GM12878 (cell line): Measurements from ENCODE around the gene TXNRD1. TPM values are rescaled to one million over a fixed set of nuclear protein-coding genes. Genes with fewer than 3 reads are reported as not detected.

Experiments
- EZH2 ChIP-seq: IDR thresholded peaks from 2 replicates; pipeline ENCODE4 v1.6.1; 2012; ENCODE audit warnings: low read depth, mild to moderate bottlenecking, control low read depth, inconsistent platforms, low read length, borderline replicate concordance; ENCODE audit not compliant: control insufficient read depth
- NBN ChIP-seq: fragments of 450-650 bp; IDR thresholded peaks from 2 replicates; pipeline ENCODE4 v1.6.1; 2016
- SUZ12 ChIP-seq: fragments of 200-600 bp; sonication (generic); IDR thresholded peaks from one replicate; pipeline ENCODE4 v1.6.1; 2018; ENCODE audit warnings: antibody characterized with exemption, mild to moderate bottlenecking; ENCODE audit not compliant: unreplicated experiment
- polyA plus RNA-seq, 11 experiments: library from polyadenylated mRNA; depleted of rRNA in 4 of 11; unstranded in 6 of 11; stranded (reverse) in 5 of 11; fragments of >200 nt; fragmentation: Nextera tagmentation in 4 of 11; fragmentation: Illumina TruSeq in 1 of 11; extraction: Ambion mirVana in 4 of 11; extraction: Trizol in 1 of 11; gene quantifications; 1 replicate in 1 of 11; 2 replicates in 10 of 11; pipeline versions ENCODE4 v1.2.1 to v1.2.3, GENCODE V29; 2011 to 2016; ENCODE audit warnings: inconsistent platforms in 2 of 11, missing spikeins in 2 of 11, low read depth in 1 of 11
- total RNA-seq, 4 experiments: library from RNA; depleted of rRNA in 3 of 4; stranded (reverse); fragments of >200 nt in 3 of 4; fragmentation: Illumina TruSeq in 1 of 4; extraction: Trizol in 1 of 4; gene quantifications; 2 replicates each; pipeline versions ENCODE4 v1.2.1 to v1.2.3, GENCODE V29; 2013 to 2021
- TF ChIP-seq, protein P1 (sequence below): fragments of 150-350 bp; IDR thresholded peaks from 2 replicates; pipeline ENCODE4 v1.6.1; 2014; ENCODE audit warnings: mild to moderate bottlenecking, low read depth, low read length
- TF ChIP-seq, protein P2 (sequence below), 3 experiments: IDR thresholded peaks in 2 of 3; conservative IDR thresholded peaks in 1 of 3; 2 replicates each; pipeline ENCODE4 v1.5.1; 2011; ENCODE audit warnings: low read depth in 3 of 3, low read length in 3 of 3, mild to moderate bottlenecking in 3 of 3, control low read depth in 2 of 3, moderate library complexity in 2 of 3, inconsistent platforms in 1 of 3, mixed read lengths in 1 of 3; ENCODE audit not compliant: control insufficient read depth in 2 of 3, insufficient read depth in 1 of 3; ENCODE audit errors: extremely low read depth in 1 of 3
- TF ChIP-seq, protein P3 (sequence below): IDR thresholded peaks from 2 replicates; pipeline ENCODE4 v1.6.1; 2011; ENCODE audit warnings: low read depth, mild to moderate bottlenecking, low read length, moderate library complexity, borderline replicate concordance; ENCODE audit errors: extremely low read depth

Gene TXNRD1
- total and polyA plus RNA-seq, 10 of the 15 experiments (the other 5 are each of a cell fraction or from before 2014, with no cell fraction given) = 52.6 to 84.6 (median 67.8) TPM

DNA sequence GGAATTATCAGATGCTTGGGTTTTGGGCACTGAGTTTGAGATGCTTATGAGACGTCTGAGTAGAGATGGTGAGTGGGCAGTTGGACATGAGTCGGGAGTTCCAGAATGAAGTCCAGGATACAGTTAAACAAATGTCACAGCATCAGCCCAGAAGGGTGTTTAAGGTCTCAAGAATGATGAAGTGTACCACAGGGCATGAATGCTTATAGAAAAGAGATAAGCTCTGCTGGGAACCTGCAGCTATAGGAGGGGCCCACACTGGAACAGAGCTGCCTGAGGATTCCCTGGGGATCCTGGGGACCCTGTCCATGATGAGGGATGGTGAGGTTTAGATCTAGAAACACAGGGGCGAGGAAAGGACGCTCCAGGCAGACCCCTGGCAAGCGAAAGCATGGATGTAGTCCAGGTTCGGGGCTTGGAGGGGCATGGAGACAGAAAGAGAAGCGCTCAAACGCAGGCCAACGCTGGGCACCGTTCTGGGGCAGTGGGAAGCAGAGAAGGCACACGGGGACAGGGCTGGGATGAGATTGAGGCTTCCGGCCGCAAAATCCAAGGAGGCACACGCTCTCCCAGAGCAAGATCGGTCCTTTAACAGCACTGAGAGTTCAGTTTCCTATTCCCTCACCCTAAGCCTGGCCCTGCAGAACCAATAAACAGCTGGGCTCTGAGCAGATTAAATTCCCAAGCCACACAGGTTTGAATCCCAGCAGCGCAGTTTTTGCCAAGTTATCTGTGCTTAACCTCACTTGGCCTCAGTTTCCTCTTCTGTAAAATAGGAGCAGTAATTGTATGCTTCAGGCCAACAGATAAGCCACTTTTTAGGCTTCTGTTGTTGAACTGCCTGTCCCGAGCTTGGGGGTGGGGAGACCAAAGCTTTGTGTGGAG, 140.9 kb downstream of the TXNRD1 start (continued):
- TF ChIP-seq, protein P1, sequence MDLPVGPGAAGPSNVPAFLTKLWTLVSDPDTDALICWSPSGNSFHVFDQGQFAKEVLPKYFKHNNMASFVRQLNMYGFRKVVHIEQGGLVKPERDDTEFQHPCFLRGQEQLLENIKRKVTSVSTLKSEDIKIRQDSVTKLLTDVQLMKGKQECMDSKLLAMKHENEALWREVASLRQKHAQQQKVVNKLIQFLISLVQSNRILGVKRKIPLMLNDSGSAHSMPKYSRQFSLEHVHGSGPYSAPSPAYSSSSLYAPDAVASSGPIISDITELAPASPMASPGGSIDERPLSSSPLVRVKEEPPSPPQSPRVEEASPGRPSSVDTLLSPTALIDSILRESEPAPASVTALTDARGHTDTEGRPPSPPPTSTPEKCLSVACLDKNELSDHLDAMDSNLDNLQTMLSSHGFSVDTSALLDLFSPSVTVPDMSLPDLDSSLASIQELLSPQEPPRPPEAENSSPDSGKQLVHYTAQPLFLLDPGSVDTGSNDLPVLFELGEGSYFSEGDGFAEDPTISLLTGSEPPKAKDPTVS = no peak
- no peak for TF ChIP-seq SUZ12
- TF ChIP-seq, protein P2, sequence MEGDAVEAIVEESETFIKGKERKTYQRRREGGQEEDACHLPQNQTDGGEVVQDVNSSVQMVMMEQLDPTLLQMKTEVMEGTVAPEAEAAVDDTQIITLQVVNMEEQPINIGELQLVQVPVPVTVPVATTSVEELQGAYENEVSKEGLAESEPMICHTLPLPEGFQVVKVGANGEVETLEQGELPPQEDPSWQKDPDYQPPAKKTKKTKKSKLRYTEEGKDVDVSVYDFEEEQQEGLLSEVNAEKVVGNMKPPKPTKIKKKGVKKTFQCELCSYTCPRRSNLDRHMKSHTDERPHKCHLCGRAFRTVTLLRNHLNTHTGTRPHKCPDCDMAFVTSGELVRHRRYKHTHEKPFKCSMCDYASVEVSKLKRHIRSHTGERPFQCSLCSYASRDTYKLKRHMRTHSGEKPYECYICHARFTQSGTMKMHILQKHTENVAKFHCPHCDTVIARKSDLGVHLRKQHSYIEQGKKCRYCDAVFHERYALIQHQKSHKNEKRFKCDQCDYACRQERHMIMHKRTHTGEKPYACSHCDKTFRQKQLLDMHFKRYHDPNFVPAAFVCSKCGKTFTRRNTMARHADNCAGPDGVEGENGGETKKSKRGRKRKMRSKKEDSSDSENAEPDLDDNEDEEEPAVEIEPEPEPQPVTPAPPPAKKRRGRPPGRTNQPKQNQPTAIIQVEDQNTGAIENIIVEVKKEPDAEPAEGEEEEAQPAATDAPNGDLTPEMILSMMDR (IDR thresholded peaks at IDR 0.05 in 2 of 3, conservative IDR thresholded peaks at IDR 0.05 in 1 of 3; ENCODE audit: control insufficient read depth in 2 of 3, extremely low read depth in 1 of 3, insufficient read depth in 1 of 3, low read depth in 3 of 3, low read length in 3 of 3) = no peak
- no peak for TF ChIP-seq EZH2
- TF ChIP-seq, protein P3, sequence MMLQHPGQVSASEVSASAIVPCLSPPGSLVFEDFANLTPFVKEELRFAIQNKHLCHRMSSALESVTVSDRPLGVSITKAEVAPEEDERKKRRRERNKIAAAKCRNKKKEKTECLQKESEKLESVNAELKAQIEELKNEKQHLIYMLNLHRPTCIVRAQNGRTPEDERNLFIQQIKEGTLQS = no peak
- no peak for TF ChIP-seq NBN
